ENCODE results near the gene AP5B1. TPM values are rescaled to one million over a fixed set of nuclear protein-coding genes. Genes with fewer than 3 reads are reported as not detected.

AP5B1 gene
- polyA plus RNA-seq, 4 donors = 6.9 to 17.3 (median 9.1) TPM

- Histone ChIP-seq H3K4me3 (ENCODE audit: low read depth in 1 of 3, low read length in 3 of 3) (no peak overlapping the region), H3K27ac (ENCODE audit: low read depth in 1 of 3, low read length in 2 of 3) (no peak overlapping the region), H3K4me1 (ENCODE audit: control insufficient read depth in 3 of 3, insufficient read depth in 2 of 3, low read depth in 1 of 3, low read length in 2 of 3) (peaks cover 3 to 14% (median 4%) of the 10 kb centered on the region in 3 donors), H3K36me3 (ENCODE audit: control insufficient read depth in 3 of 3, insufficient read depth in 2 of 3, low read depth in 1 of 3, low read length in 3 of 3) (peaks cover 0 to 49% (median 4%) of the 10 kb centered on the region in 3 donors), H3K27me3 (ENCODE audit: control insufficient read depth in 3 of 3, insufficient read depth in 3 of 3, low read length in 3 of 3) (peaks cover 0 to 5% (median 0%) of the 10 kb centered on the region in 3 donors), H3K9me3 (ENCODE audit: control insufficient read depth in 2 of 2, insufficient read depth in 1 of 2, low read depth in 1 of 2, low read length in 1 of 2) (no peaks in the 10 kb centered on the region)
- no peak for DNase-seq
- WGBS, 3 donors = 92 to 94% (median 93%) methylated on average over 14 to 20 of the region's 20 CpGs
- FAIRE-seq = no peak
Measured at GRCh38 chr11:65778431-65778900, 2.3 kb downstream of the AP5B1 start.

- WGBS, 3 donors = 92 to 93% (median 92%) methylated on average over 21 to 23 of the region's 23 CpGs
- Histone ChIP-seq H3K27ac (ENCODE audit: low read depth in 1 of 3, low read length in 2 of 3) (no peak overlapping the region), H3K27me3 (ENCODE audit: control insufficient read depth in 3 of 3, insufficient read depth in 3 of 3, low read length in 3 of 3) (peaks cover 0 to 5% (median 0%) of the 10 kb centered on the region in 3 donors), H3K4me3 (ENCODE audit: low read depth in 1 of 3, low read length in 3 of 3) (no peak overlapping the region), H3K4me1 (ENCODE audit: control insufficient read depth in 3 of 3, insufficient read depth in 2 of 3, low read depth in 1 of 3, low read length in 2 of 3) (peaks cover 3 to 14% (median 4%) of the 10 kb centered on the region in 3 donors), H3K36me3 (ENCODE audit: control insufficient read depth in 3 of 3, insufficient read depth in 2 of 3, low read depth in 1 of 3, low read length in 3 of 3) (peaks cover 0 to 49% (median 4%) of the 10 kb centered on the region in 3 donors), H3K9me3 (ENCODE audit: control insufficient read depth in 2 of 2, insufficient read depth in 1 of 2, low read depth in 1 of 2, low read length in 1 of 2) (no peaks in the 10 kb centered on the region)
- DNase-seq (no peak), FAIRE-seq (no peak)
Measured at GRCh38 chr11:65777821-65778361, 2.9 kb downstream of the AP5B1 start.

DNA sequence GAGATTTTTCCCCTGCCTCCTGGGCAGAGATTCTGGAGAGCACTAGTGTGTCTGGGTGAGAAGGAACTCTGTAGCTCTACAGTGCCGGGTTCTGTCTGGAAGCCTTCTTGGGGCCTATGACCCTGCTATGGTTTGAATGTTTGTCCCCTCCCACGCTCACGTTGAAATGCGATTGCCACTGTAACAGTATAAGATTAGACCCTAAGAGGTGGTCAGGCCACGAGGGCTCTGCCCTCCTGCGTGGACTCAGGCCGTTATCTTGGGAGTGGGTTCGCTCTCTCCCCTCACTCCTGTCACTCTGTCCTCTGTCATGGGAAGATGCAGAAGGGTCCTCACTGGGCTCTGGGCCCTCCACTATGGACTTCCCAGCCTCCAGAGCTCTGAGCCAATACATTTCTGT lies 3.5 kb downstream of the AP5B1 start:
- Histone ChIP-seq H3K36me3 (ENCODE audit: control insufficient read depth in 3 of 3, insufficient read depth in 2 of 3, low read depth in 1 of 3, low read length in 3 of 3) (peaks cover 0 to 49% (median 4%) of the 10 kb centered on the region in 3 donors), H3K4me3 (ENCODE audit: low read depth in 1 of 3, low read length in 3 of 3) (no peak overlapping the region), H3K9me3 (ENCODE audit: control insufficient read depth in 2 of 2, insufficient read depth in 1 of 2, low read depth in 1 of 2, low read length in 1 of 2) (no peaks in the 10 kb centered on the region), H3K27ac (ENCODE audit: low read depth in 1 of 3, low read length in 2 of 3) (peak overlapping the region in 1 of 3 donors; percentile 22), H3K4me1 (ENCODE audit: control insufficient read depth in 3 of 3, insufficient read depth in 2 of 3, low read depth in 1 of 3, low read length in 2 of 3) (peaks cover 3 to 14% (median 4%) of the 10 kb centered on the region in 3 donors), H3K27me3 (ENCODE audit: control insufficient read depth in 3 of 3, insufficient read depth in 3 of 3, low read length in 3 of 3) (peaks cover 0 to 5% (median 0%) of the 10 kb centered on the region in 3 donors)
- 87 to 91% (median 90%) methylated on average over 8 of the region's 8 CpGs for WGBS, 3 donors
- no peak for FAIRE-seq
- DNase-seq = no peak

DNA sequence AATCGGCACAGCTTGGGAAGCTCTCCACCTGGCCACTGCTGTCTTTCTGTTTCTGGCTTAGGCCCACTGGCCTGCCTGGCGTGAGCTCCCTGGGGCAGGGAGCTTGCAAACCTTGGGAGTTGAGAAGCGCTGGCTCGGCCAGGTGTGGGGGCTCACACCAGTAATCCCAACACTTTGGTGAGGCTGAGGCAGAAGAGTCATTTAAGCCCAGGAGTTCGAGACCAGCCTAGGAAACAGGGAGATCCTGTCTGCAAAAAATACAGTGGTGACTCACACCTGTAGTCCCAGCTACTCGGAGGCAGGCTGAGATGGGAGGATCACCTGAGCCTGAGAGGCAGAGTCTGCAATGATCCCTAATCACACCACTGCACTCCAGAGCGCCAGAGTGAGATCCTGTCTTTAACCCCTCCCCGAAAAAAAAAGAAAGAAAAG lies 4.0 kb downstream of the AP5B1 start:
- Histone ChIP-seq H3K27me3 (ENCODE audit: control insufficient read depth in 3 of 3, insufficient read depth in 3 of 3, low read length in 3 of 3) (peaks cover 0 to 1% (median 0%) of the 10 kb centered on the region in 3 donors), H3K9me3 (ENCODE audit: control insufficient read depth in 2 of 2, insufficient read depth in 1 of 2, low read depth in 1 of 2, low read length in 1 of 2) (no peaks in the 10 kb centered on the region), H3K4me1 (ENCODE audit: control insufficient read depth in 3 of 3, insufficient read depth in 2 of 3, low read depth in 1 of 3, low read length in 2 of 3) (peaks cover 3 to 10% (median 4%) of the 10 kb centered on the region in 3 donors), H3K4me3 (ENCODE audit: low read depth in 1 of 3, low read length in 3 of 3) (no peak overlapping the region), H3K27ac (ENCODE audit: low read depth in 1 of 3, low read length in 2 of 3) (peak overlapping the region in 1 of 3 donors; percentile 22), H3K36me3 (ENCODE audit: control insufficient read depth in 3 of 3, insufficient read depth in 2 of 3, low read depth in 1 of 3, low read length in 3 of 3) (peaks cover 0 to 49% (median 4%) of the 10 kb centered on the region in 3 donors)
- WGBS, 3 donors = 81 to 87% (median 86%) methylated on average over 8 of the region's 8 CpGs
- FAIRE-seq = no peak
- no peak for DNase-seq

DNA sequence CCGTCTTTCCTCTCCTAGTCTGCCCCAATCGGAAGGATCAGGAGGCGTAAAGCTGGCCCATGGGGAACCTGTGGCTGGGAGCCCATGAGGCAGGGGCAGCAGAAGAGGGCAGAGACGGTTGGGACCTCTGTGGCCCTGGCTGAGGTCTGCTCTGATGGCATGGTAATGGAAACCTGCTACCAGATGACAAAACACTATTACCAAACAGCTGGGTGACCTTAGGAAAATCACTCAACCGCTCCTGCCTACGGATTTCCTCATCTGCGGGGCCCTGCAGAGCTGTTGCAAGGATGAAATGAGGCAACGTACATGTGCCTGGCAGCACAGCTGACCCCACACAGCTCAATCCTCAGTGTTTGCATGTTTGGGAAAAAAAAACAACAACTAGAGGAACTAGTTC lies 4.6 kb downstream of the AP5B1 start:
- WGBS, 3 donors = 79 to 88% (median 87%) methylated on average over 8 of the region's 8 CpGs
- DNase-seq = no peak
- FAIRE-seq = no peak
- peaks cover 3 to 7% (median 4%) of the 10 kb centered on the region in 3 donors for H3K4me1 ChIP-seq (ENCODE audit: control insufficient read depth in 3 of 3, insufficient read depth in 2 of 3, low read depth in 1 of 3, low read length in 2 of 3)
- H3K4me3 ChIP-seq (ENCODE audit: low read depth in 1 of 3, low read length in 3 of 3) = no peak overlapping the region
- H3K27ac ChIP-seq (ENCODE audit: low read depth in 1 of 3, low read length in 2 of 3) = peak overlapping the region in 1 of 3 donors; percentile 58
- peaks cover 0 to 49% (median 4%) of the 10 kb centered on the region in 3 donors for H3K36me3 ChIP-seq (ENCODE audit: control insufficient read depth in 3 of 3, insufficient read depth in 2 of 3, low read depth in 1 of 3, low read length in 3 of 3)
- no peaks in the 10 kb centered on the region for H3K27me3 ChIP-seq (ENCODE audit: control insufficient read depth in 3 of 3, insufficient read depth in 3 of 3, low read length in 3 of 3)
- H3K9me3 ChIP-seq (ENCODE audit: control insufficient read depth in 2 of 2, insufficient read depth in 1 of 2, low read depth in 1 of 2, low read length in 1 of 2) = no peaks in the 10 kb centered on the region

DNA sequence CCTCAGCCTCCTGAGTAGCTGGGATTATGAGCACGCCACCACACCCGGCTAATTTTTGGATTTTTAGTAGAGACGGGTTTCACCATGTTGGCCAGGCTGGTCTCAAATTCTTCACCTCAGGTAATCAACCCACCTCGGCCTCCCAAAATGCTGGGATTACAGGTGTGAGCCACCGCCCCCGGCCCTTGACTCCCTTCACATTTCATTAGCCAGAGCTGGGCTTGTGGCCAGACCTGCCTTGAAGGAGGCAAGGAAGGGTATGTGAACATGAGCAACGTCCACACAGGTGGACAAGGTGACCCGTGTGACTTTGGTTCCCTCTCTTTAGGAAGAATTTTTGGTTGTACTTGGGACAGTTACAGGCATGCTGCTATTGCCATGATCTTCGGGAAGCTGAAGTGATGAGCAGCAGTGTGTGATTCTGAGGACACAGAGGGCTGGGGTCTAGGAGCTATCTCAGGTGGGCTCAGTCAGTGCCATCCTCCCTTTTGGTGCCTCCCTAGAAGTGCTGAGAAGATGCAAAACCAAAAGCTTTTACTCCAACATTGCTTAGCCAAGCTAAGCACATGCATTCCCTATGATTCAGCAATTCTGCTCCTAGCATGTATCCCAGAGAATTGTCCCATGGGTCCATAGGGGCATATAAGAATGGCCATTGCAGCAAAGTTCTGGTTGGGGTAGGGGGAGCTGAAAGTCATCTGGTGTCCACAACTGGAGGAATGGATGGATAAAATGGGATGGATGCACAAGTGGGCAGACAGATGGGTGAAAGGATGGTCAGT lies 6.1 kb downstream of the AP5B1 start:
- Histone ChIP-seq H3K36me3 (ENCODE audit: control insufficient read depth in 3 of 3, insufficient read depth in 2 of 3, low read depth in 1 of 3, low read length in 3 of 3) (peaks cover 0 to 47% (median 4%) of the 10 kb centered on the region in 3 donors), H3K9me3 (ENCODE audit: control insufficient read depth in 2 of 2, insufficient read depth in 1 of 2, low read depth in 1 of 2, low read length in 1 of 2) (no peaks in the 10 kb centered on the region), H3K4me1 (ENCODE audit: control insufficient read depth in 3 of 3, insufficient read depth in 2 of 3, low read depth in 1 of 3, low read length in 2 of 3) (peaks cover 3 to 5% (median 3%) of the 10 kb centered on the region in 3 donors), H3K4me3 (ENCODE audit: low read depth in 1 of 3, low read length in 3 of 3) (no peak overlapping the region), H3K27me3 (ENCODE audit: control insufficient read depth in 3 of 3, insufficient read depth in 3 of 3, low read length in 3 of 3) (no peaks in the 10 kb centered on the region), H3K27ac (ENCODE audit: low read depth in 1 of 3, low read length in 2 of 3) (peak overlapping the region in 1 of 3 donors; percentile 71)
- no peak for DNase-seq
- WGBS, 3 donors = 78 to 92% (median 82%) methylated on average over 9 of the region's 9 CpGs
- FAIRE-seq = no peak

GRCh38 chr11:65773784-65774411 lies 6.9 kb downstream of the AP5B1 start:
- Histone ChIP-seq H3K36me3 (ENCODE audit: control insufficient read depth in 3 of 3, insufficient read depth in 2 of 3, low read depth in 1 of 3, low read length in 3 of 3) (peaks cover 0 to 39% (median 4%) of the 10 kb centered on the region in 3 donors), H3K27ac (ENCODE audit: low read depth in 1 of 3, low read length in 2 of 3) (no peak overlapping the region), H3K27me3 (ENCODE audit: control insufficient read depth in 3 of 3, insufficient read depth in 3 of 3, low read length in 3 of 3) (no peaks in the 10 kb centered on the region), H3K4me3 (ENCODE audit: low read depth in 1 of 3, low read length in 3 of 3) (no peak overlapping the region), H3K9me3 (ENCODE audit: control insufficient read depth in 2 of 2, insufficient read depth in 1 of 2, low read depth in 1 of 2, low read length in 1 of 2) (no peaks in the 10 kb centered on the region), H3K4me1 (ENCODE audit: control insufficient read depth in 3 of 3, insufficient read depth in 2 of 3, low read depth in 1 of 3, low read length in 2 of 3) (no peaks in the 10 kb centered on the region)
- DNase-seq (no peak), FAIRE-seq (no peak)
- WGBS, 3 donors = 44 to 58% (median 54%) methylated on average over 8 of the region's 8 CpGs

DNA sequence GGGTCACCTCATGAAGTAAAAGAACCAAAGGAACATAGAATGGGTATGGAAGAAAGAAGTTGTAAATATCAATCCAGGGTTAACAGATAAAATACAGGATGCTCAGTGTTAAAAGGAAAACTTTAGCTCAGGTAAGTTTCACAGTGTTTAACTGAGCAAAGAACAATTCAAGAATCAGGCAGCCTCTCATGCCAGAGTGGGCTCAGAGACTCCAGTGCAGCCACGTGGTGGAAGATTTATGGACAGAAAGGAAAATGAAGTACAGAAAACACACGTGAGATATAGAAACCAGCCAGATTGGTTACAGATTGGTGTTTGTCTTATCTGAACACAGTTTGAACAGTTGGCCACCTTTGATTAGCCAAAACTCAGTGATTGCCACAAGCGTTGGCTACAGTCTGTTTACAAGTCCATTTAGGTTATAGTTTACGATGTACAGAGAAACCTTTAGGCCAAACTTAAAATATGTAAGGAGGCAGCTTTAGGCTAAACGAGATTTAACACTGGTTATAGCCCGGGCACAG lies 9.1 kb downstream of the AP5B1 start:
- peaks cover 0 to 16% (median 0%) of the 10 kb centered on the region in 3 donors for H3K36me3 ChIP-seq (ENCODE audit: control insufficient read depth in 3 of 3, insufficient read depth in 2 of 3, low read depth in 1 of 3, low read length in 3 of 3)
- H3K27ac ChIP-seq (ENCODE audit: low read depth in 1 of 3, low read length in 2 of 3) = no peak overlapping the region
- no peaks in the 10 kb centered on the region for H3K4me1 ChIP-seq (ENCODE audit: control insufficient read depth in 3 of 3, insufficient read depth in 2 of 3, low read depth in 1 of 3, low read length in 2 of 3)
- WGBS, 3 donors = 21 to 55% (median 35%) methylated on average over 6 of the region's 6 CpGs
- H3K27me3 ChIP-seq (ENCODE audit: control insufficient read depth in 3 of 3, insufficient read depth in 3 of 3, low read length in 3 of 3) = no peaks in the 10 kb centered on the region
- no peaks in the 10 kb centered on the region for H3K9me3 ChIP-seq (ENCODE audit: control insufficient read depth in 2 of 2, insufficient read depth in 1 of 2, low read depth in 1 of 2, low read length in 1 of 2)
- no peak overlapping the region for H3K4me3 ChIP-seq (ENCODE audit: low read depth in 1 of 3, low read length in 3 of 3)
- no peak for FAIRE-seq
- no peak for DNase-seq

Measured in small intestine (tissue), 7 donors.